SKM-1 treated with dmso at 0.1 percent for 144 hours (cell line): ENCODE data around the gene UNC13D.
"Not testable (repeated sequence)": the region's sequence is repeated elsewhere in the genome, so short reads cannot be mapped to it uniquely, and the experiment has no call there.

Experiments
- DNase-seq: peaks from one replicate; lab custom pipeline; 2025; ENCODE audit not compliant: unreplicated experiment; lab: John Stamatoyannopoulos, UW

The UNC13D gene

DNA sequence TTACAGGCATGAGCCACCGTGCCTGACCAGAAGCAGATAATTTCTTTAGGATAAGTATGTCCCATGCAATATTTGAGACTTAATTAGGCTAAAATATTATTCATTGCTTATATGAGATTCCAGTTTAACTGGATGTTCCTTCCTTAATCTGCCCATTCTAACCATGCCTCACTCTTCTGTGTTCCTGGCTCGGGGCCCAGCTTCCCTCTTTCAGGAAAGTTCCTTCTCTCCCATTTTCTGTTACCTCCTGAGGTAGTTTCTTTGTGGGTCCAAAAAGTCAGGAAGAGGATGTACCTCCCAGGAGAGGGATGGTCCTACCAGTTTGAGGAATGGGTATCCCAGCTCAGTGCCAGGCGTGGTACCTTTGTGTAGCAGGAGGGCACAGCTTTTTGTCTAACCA, 36.3 kb downstream of the UNC13D start:
- no peak for DNase-seq

DNA sequence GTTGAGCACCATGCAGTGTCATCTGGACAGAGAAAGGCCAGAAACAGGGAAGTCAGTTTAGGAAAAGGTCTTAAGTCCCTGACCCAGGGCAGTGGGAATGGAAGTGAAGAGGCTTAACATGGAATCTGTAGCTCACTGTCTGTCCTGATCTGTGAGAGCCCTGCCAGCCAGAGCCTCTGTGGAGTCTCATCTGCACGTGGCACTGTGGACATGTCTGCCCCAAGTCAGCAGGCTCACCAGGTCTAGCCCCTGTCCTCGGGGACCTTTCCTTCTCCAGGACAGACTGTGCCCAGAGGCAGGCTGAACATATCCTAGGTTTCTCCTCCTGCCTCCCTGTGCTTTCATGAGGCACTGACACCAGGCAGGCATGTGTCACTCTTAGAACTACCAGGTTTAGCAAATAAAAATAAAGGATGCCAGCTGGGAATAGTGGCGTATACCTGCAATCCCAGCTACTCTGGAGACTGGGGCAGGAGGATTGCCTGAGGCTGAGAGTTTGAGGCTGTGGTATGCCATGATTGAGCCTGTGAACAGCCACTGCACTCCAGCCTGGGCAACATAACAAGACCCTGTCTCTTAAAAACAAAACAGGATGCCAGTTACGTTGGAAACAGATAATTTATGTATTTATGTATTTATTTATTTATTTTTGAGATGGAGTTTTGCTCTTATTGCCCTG, 37.2 kb downstream of the UNC13D start:
- no peak for DNase-seq

DNA sequence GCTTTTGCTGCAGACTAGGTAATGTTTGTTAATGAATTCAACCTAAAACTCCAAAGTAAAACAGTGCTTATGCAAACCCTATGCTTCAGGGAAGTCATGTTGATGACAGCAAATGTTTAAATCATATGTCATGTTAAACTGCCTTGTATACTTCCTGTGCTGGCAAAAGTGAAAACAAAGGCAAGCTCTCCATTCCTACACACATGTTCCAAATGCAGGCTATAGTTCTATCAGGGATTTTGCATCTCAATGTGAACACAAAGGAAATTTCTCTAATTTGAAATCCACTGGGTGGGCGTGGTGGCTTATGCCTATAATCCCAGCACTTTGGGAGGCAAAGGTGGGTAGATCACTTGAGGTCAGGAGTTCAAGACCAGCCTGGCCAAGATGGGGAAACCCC, 40.3 kb downstream of the UNC13D start:
- no peak for DNase-seq

DNA sequence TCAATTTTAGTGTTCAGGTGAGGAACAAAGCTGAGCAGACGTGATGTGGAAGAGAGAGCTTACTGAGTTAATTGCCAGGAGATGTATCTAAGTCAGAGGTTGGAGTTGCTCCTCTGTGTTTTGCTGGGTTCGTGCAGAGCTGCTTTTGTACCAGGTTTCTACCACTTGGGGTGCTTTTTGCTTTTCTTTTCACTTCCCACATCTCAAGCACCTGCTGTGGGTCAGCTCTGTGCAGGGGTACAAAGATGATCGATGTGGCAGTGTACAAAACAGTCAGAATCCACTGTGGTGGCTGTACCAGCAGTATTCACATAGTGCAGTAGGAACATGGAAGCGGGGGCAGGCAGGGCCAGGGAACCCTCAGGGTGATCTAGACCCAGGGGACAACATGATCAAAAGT, 44.8 kb downstream of the UNC13D start:
- DNase-seq: no peak

DNA sequence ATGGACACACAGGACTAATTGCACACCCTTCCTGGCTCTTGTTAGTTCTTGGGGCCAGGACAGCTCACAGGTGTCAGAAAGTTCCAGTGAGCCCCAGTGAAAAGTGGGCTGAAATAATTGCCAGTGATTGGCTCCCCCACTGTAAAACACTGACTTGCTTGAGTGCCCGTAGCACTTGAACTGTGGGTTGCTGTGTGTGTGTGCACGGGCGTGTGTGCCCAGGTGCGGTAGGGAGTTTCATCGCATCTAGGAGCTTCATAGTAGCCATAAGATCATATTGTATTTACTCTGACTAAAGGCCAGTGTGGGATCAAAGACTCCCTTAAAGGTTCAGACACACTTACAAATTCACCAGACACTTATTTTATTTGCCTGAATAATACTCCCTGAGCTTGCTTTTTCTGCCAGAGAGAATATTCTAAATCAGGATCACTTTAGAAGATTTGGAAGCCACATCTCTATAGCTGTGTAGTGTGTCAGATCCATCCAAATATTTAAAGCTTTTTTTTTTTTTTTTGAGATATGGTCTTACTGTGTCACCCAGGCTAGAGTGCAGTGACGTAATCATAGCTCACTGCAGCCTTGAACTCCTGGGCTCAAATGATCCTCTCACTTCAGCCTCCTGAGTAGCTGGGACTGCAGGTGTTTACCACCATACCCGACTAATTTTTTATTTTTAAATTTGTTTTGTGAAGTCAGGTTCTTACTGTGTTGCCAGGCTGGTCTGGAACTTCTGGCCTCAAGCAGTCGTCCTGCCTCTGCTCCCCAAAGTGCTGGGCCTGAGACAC, 48.2 kb downstream of the UNC13D start:
- DNase-seq: no peak

DNA sequence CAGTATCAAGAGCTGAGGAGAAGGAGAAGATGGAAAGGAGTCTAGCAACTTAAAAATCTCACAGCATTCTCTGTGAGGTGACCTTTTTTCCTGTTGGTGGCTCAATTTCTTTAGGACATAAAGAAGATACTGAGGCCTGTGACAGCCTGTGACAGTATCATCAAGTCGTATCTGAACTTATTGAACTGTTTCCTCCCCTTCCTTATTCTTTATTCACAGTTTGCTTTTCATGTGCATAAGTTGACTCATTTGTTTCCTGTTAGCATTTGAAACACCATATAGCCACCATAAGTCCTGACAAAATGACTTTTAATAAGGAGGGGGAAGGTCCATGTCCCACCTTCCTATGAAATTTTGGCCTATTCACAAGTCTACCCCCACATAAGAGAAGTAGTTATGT, 50.7 kb downstream of the UNC13D start:
- no peak for DNase-seq

DNA sequence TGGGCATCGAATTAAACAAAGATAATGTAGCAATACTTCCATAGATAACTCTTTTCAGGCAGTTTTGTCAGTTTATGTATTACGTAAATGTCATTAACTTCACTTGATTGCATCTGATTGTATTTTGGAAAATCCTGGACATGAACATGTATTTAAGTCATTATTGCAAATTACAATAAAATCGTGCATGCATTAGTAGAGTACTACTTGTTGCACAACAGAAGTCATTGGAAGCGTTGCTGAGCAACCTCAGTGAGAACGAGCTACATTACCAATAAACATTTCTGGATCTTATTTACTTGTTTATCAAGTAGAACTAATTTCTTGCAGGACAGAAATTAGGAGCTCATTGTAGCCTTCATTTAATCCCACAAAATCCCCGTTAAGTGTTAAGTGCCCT, 53.0 kb downstream of the UNC13D start:
- DNase-seq: no peak

DNA sequence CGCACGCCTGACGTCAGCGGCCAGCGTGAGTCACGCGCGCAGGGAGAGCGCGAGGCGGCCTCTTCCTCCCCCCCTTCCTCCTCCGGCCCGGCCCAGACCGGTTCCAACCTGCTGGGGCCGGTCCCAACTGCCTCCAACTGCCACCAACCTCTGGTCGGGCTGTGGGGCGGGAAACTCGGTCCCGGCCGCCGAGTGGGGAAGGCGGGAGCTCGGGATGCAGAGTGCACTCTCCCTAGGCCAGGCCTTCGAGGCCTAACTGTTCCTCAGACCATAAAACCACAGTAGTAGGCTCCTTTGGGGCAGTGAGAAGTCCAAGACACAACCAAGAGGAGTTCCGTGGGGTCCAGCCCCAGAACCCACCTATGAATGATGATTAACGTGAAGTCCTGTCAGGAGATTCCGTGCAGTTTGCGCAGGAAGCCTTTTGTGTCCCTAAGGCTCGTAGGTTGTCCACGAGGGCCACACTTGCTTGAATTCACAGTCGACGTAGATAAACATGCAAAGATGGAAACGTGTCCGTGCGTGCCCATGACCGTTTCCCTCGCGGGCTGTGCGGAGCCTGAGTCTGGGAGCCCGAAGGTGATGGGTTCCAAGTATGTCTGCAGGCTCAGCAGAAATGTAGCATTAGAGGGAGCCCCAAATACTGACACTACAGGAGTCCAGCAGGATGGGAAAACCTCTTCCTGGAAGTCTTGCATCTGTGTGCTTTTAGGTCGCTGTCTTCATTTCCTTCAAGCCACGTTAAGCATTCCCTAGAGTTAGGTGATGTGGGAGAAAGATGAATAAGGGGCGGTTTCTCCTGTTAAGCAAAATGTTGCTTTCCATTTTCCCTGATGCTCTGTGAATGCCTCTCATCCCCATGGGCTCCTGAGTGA, 59.0 kb downstream of the UNC13D start:
- DNase-seq: peak; percentile 74

DNA sequence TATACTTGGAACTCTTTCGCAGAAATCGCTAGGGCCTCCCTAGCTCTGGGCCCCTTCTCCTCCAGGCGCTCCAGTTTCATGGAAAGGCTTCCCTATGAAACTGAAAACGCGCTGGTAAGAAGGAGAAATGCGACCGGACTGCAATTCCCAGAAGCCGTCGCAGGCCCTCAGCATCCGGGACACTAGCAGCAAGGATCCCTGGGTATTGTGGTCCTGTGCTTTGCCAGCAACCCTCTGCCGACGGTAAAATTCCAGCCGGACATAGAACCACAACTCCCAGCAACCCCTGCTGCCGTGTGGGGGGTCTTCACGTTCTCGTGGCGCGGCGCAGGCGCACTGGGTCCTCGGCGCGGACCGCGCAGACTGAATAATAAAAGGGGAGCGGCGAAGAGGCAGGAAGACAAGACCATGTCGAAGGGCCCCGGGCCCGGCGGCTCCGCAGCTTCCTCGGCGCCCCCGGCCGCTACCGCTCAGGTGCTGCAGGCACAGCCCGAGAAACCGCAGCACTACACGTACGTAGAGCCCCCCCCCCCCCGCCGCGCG, 59.7 kb downstream of the UNC13D start, which contains the start of gene UNK:
Gene UNK (plus strand): TSS at position 334 of the 543 bp plus-strand sequence. CDS start 75 bp downstream, at position 409.
- peak; percentile 98 for DNase-seq

DNA sequence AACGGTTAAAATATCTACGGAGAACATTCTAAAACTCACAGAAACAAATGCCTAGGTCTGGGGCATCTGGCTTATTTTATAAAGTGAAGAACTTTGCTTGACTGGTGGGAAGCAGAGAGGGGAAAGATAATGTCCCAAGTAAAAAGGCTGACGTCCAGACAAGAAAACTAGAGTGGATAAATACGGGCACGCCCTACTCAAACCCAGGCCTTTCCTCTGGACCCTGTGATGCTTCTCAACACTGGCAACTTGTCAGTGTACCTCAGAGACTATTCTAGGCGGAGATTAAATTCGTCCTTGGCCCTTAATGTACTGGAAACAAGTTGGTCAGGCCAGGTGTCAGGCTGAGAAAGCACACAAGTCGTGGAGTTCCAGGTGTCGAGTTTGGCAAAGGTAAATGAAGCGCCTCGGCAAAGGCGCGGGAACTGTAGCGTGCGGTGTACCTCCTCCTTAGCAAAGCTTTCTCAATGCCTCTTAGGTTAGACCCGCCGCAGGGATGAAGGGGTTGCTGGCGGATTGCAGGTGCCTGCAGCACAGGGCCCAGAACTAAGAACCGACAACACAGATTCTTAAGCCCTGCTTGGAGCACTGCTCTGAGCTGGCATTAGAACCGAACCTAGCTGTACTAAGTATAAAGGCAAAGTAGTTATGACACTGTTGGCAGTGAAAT, 60.3 kb downstream of the UNC13D start:
- DNase-seq: no peak

DNA sequence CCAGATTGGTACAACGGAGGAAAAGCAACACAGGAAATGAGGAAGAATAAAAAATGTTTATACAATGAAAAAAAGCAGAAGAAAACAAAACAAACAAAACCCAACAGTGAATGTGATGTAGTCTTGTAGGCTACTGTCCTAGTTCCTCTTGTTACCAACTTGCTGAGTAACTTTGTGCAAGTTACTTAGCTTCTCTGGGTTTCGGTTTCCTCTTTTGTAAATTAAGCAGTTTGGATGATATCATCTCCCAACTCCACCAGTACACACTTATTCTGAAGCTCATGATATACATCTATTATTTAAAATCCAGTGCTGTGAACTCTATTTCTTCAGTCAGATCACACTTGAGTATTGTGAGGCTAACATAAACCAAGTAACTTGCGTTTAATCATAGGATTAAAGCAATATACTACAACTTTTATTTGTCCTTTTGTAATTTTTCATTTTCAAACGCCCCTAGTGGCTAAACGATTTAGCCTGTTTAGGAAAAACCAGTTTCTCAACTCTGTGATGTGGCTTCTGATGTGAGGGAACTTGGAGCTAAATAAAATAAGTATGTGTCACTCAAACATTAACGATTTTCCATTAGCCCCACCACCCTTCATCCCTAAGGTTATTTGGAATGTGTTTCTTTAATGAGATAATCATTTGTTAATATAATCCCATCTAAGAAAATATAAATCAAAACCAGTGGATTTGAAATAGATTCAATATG, 61.0 kb downstream of the UNC13D start:
- peak; percentile 95 for DNase-seq

DNA sequence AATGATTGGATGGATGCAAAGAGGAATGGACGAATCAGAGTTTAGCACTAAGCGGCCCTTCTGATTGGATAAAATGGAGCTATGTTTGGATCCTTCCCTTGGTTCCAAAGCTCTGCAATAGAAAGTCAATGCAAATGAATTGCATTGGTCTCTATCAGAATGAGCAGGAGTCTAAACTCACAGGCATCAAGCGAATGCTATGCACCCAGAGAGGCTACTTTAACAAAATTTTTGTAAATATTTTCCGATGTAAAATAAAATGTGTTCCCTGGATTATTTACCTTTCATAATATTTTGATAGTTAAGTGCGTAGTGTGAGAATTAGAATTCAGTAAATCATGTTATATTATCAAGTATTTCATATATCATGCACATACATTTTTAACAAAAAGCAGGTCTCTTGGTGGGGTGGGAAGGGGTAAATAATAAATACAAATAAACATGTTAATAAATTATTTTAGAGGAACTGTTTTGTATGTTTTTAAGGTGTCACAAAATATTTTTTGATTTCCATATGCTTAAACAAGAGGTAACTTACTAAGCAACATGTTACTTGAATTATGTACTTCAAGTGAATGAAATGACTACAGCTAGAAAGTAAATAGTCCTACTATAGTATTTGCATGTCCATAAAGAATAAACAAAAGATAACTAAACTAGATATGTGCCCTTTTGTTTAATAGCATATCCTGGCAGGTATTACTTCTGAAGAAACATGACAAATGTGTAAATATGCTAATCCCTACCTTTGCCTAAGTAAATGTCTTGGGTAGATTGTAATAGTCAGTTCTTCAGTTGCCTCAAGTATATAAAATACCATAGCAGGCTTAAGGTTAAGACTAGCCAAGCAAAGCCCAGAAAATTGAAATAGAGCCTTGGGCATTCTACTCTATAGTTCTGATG, 64.0 kb downstream of the UNC13D start:
- DNase-seq: no peak

DNA sequence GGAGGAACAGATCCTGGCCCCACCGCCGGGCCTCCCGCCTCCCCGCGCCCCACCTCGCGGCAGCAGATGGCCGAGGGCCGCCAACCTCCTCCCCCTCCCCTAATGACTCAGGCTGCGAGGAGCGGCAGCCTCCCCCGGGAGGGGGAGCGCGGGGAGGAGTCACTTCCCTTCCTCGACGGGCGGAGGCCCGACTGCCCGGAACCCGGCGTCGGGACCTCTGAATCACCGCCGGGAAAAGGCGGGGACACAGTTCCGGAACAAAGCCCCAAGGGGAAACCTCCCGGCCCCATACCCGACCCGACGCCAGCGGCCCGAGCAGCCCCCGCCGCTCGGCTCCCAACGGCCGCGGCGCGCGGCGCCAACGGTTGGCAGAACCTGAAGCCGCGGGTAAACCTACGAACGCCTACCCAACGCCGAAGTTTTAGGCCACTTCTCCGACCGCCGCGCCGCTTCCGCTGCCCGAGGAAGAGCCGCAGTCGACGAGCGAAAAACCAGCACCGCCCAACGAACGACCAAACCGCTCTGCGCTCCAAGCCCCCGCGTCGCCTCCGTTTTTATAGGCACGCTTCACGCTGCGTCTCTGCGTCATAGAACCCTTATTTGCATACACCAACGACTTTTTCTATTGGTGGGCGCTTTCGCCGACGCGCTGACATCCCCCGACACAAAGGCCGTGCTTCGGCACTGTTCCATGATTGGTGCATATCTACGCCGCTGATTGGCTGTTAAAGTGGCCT, 64.8 kb downstream of the UNC13D start:
- peak; percentile 99 for DNase-seq

DNA sequence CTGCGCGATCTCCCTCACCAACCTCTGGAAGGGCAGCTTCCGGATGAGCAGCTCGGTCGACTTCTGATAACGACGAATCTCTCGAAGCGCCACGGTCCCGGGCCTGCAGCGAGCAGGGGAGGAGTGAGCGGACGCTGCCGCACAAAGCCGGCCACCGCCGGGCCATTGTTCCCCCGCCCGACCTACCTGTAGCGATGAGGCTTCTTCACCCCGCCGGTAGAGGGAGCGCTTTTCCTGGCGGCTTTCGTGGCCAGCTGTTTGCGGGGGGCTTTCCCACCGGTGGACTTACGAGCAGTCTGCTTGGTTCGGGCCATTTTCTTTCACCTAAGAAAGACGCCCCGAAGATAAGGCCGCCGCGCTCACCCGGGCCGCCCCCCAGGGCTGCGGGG, 65.3 kb downstream of the UNC13D start:
- DNase-seq: no peak

DNA sequence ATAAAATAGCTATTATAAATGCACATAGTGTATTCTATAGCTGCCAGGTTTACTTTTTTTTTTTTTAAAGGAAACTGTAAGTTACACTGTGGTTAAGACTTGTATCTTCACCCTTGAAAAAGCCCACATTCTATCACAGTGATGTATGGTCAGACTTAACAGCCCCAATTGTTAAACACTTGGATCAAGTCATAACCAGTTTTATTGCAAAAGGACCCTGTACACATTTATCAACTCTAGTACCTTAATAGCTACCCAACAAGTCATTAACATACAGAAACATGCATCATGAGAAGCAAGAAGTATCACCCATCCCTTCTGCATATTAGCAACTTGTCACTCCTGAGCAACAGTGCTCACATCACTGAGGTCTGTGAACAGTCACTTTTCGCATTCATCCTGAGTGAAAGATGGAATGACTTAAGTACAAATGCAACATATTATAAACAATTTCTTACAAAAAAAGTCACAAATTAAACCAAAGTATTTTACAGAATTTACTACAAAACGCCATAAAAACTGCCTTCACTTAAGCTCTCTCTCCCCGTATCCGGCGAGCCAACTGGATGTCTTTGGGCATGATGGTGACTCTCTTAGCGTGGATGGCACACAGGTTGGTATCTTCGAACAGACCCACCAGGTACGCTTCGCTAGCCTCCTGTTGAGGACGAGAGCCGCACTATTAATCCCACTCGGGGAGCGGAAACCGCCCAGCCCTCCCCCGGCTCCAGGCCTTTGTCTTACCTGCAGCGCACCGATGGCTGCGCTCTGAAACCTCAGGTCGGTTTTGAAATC, 65.9 kb downstream of the UNC13D start:
- DNase-seq: not testable (repeated sequence)

DNA sequence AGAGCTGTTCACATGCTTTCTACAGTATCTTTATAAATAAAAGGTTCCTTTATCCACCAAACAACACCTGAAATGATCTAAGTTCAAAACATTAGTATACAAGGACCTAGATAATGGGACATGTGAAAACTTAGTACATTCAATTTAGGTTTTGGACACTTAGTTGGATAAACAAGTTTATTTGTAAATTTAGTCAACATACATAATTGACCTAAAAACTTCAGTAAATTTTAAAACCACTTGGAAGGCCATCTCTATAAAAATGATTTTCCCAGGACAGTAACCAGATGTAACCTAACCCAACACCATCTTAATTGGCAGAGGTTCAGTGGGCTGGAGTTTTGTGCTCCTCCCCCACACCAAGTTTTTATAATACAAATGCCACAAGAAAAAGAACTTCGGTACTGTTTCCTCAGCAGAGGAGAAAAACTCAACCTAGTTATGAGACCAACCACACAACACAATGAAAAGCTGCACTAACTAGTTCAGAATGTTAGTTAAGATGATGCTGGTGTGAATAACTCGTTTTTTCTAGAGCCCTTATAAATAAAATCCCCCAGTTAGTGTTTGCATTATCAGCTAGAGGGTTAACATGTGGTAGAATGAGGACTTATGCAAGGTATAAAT, 66.8 kb downstream of the UNC13D start:
- DNase-seq: no peak
